ENCODE measurements around the gene MPST. TPM values are rescaled to one million over a fixed set of nuclear protein-coding genes. Genes with fewer than 3 reads are reported as not detected.
"Not testable (repeated sequence)": the region's sequence is repeated elsewhere in the genome, so short reads cannot be mapped to it uniquely, and the experiment has no call there.

The MPST gene
- total RNA-seq (ENCODE audit: insufficient read depth, low replicate concordance): 60.2 TPM

- DNase-seq (ENCODE audit: low spot score): peak; percentile 79
Observed at GRCh38 chr22:37019309-37020191, at the start of gene MPST, which contains the start of gene TST. Gene MPST, plus strand, starts transcription at chr22:37019742. Its CDS starts 95 bp downstream, at chr22:37019837. Gene TST, minus strand, starts transcription at chr22:37019447. Its CDS starts 715 bp downstream, at chr22:37018732.

DNA sequence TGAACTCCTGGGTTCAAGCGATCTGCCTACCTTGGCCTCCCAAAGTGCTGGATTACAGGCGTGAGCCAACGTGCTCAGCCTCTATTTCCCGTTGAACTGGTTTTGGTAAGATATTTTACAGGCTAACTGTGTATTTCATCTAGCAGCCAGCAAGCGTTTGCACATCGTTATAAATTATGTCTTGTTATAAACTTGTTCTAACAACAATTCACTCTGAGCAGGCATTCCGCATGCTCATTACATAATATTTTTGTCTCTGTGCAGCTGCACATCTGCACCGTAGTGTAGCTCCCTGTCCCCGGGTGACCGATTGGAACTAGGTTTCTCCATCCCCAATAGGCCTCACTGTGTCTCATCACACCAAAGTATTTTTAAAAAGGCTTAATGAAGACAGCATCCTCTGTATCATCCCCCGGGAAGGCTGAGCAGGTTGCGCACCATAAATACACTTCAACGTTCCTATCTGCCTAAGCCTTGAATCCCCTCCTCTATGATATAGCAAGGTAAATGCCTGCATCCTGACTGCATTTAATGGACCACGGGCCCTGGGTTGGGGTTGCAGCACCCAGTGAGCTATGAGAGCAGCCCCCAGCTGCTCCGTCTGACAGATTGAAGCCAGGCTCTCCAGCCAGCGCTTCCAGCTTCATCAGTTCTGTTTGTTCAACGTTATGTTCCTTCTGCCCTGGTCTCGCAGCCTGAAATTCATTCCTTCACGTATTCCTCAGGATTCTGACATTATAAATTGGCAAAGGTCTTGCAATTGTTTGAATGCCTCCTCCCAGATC, 48.0 kb upstream of the MPST start:
- DNase-seq (ENCODE audit: low spot score): peak; percentile 64

GRCh38 chr22:36976606-36977005, 42.9 kb upstream of the MPST start:
- no peak for DNase-seq (ENCODE audit: low spot score)

GRCh38 chr22:36977401-36977861, 42.1 kb upstream of the MPST start:
- DNase-seq (ENCODE audit: low spot score): no peak

DNA sequence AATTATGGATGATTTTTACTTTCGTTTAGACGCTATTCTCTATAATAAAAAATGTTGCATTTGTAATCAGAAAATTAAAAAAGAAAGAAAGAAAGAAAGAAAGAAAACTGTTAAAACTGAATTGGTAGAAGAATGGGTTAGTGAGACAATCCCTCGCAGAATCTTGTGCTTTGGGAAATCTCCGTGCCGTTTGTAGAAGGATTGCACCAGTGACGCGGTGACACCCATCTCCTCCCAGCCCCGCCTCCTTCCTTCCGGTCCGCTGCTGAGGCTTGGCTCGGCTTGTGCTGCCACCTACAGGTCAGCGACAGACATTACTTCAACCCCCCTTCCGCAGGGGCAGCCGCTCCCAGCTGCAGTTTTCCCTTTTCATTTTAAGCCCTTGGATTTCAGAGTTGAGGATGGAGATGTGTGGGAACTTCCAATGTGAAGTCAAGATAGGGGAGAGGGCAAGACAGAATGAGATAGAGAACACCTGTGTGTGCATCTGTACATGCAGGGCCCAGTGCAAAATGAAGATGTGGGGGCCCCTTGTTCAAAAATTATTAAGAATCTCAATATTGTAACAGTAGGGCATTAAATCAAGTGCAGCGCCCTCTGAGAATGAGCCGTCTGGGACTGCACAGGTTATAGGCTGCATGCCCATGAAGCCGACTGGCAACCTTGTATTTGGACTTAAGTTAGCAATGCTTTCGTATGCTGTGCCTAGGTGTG, 41.4 kb upstream of the MPST start:
- DNase-seq (ENCODE audit: low spot score): peak; percentile 88

DNA sequence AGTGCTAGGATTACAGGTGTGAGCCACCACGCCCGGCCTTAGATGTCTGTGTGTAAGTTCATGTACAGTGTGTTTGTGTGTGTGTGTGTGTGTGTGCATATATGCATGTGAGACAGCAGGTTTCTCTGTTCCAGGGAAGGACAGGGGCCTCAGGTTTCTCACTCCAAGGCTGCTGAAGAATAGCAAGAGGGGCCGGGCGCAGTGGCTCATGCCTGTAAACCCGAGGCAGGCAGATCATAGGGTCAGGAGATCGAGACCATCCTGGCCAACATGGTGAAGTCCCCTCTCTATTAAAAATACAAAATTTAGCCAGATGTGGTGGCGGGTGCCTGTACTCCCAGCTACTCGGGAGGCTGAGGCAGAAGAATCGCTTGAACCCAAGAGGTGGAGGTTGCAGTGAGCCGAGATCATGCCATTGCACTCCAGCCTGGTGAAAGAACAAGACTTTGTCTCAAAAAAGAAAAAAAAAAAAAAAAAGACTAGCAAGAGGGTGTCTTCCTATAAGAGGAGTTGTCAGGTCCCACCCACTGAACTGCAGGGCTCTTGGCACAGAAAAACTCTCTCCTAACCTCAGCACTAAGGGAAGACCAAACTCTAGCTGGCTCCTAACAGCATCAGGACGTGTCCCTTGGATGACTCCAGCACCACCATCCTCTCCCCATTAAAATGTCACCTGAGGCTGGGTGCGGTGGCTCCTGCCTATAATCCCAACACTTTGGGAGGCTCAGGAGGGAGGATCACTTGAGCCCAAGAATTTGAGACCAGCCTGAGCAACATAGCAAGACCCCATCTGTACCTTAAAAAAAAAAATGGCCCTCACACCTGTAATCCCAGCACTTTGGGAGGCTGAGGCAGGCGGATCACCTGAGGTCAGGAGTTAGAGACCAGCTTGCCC, 40.3 kb upstream of the MPST start:
- no peak for DNase-seq (ENCODE audit: low spot score)

GRCh38 chr22:36981247-36981775, 38.2 kb upstream of the MPST start:
- no peak for DNase-seq (ENCODE audit: low spot score)

GRCh38 chr22:36982136-36982535, 37.4 kb upstream of the MPST start:
- no peak for DNase-seq (ENCODE audit: low spot score)

- DNase-seq (ENCODE audit: low spot score): no peak
Observed at GRCh38 chr22:36985211-36985889, 34.2 kb upstream of the MPST start.

- DNase-seq (ENCODE audit: low spot score): no peak
Observed at GRCh38 chr22:36986242-36986821, 33.2 kb upstream of the MPST start.

GRCh38 chr22:36988075-36988832, 31.3 kb upstream of the MPST start:
- DNase-seq (ENCODE audit: low spot score): no peak

GRCh38 chr22:36989012-36989411, 30.5 kb upstream of the MPST start:
- not testable (repeated sequence) for DNase-seq (ENCODE audit: low spot score)

DNA sequence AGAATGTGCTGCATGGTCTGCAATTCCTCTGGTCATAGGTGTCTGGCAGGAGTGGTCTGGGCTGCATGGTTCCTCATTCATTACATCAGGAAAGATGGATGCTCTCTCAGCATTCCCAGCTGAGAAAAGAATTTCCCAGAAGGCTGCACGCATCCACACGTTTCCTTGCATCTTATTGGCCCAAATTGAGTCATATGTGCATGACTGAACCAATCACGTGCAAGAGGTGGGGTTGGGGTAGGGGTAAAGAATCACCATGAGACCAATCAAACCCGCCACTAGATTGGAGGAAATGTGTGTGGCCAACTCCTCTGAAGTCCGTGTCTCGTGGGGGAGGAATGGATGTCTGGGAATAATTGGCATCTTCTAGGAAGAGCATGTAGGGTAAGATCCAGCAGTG, 29.1 kb upstream of the MPST start:
- DNase-seq (ENCODE audit: low spot score): no peak

- DNase-seq (ENCODE audit: low spot score): no peak
Observed at GRCh38 chr22:36991206-36991605, 28.3 kb upstream of the MPST start.

DNA sequence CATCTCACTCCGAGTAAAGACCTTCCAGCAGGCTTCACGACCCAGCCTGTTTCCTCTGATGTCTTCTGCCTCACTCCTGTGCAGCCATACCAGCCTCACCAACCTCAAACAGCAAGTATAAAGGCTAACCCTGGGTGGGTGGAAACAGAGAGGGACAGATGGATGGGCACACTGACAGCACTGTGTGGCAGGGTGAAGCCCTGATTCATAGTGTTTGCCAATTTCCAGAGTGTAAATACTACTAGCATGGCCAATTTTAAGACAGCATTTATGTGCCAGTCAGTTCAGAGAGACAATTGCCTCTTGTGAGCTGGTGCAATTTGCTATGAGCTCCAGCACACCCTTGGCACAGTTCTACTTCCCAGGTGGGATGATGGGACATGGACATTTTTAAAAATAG, 21.8 kb upstream of the MPST start:
- DNase-seq (ENCODE audit: low spot score): no peak

DNA sequence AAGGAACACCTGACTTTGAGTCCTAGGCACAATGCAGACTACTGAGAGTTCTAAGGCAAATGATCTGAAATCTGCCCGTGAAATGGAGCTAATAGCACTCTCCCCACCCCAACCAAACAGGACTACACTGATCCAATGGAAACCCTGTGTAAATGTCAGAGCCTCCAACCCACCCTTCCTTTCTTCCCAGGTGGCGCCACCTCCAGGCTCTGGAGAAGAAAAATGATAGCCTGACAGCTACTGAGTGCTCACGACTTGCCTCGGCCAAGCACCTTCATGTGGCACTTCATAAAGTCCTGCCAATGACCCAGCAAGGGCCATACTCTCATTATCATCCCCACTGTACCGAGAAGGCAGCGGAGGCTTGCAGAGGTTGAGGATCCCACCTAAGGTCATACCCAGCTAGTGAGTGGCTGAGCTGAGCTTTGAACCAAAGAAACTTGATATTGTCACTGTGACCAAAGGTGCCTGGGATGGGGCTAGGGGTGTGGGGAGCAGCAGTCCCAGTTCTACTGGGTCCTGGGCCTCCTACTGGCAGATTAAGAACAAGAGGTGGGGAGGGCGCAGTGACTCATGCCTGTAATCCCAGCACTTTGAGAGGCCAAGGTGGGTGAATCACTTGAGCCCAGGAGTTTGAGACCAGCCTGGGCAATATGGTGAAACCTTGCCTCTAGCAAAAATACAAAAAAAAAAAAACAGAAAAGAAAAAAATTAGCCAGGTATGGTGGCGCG, 20.8 kb upstream of the MPST start:
- DNase-seq (ENCODE audit: low spot score): no peak

GRCh38 chr22:36999463-36999862, 20.1 kb upstream of the MPST start:
- no peak for DNase-seq (ENCODE audit: low spot score)

Data from umbilical cord (tissue), 2 donors.